ENCODE measurements around the gene ADIG.
A peak's percentile ranks its signal among the peaks of the same experiment; 100 is the strongest.

ADIG gene

GRCh38 chr20:38545771-38546170 is 35.2 kb upstream of the ADIG start:
- DNase-seq (ENCODE audit: low read depth in 2 of 2): no peak
- no peak overlapping the region for H3K4me3 ChIP-seq (replicated peaks in 1 of 2; ENCODE audit: low read depth in 2 of 2, low read length in 2 of 2)
- TF ChIP-seq, protein P1, sequence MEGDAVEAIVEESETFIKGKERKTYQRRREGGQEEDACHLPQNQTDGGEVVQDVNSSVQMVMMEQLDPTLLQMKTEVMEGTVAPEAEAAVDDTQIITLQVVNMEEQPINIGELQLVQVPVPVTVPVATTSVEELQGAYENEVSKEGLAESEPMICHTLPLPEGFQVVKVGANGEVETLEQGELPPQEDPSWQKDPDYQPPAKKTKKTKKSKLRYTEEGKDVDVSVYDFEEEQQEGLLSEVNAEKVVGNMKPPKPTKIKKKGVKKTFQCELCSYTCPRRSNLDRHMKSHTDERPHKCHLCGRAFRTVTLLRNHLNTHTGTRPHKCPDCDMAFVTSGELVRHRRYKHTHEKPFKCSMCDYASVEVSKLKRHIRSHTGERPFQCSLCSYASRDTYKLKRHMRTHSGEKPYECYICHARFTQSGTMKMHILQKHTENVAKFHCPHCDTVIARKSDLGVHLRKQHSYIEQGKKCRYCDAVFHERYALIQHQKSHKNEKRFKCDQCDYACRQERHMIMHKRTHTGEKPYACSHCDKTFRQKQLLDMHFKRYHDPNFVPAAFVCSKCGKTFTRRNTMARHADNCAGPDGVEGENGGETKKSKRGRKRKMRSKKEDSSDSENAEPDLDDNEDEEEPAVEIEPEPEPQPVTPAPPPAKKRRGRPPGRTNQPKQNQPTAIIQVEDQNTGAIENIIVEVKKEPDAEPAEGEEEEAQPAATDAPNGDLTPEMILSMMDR (IDR thresholded peaks at IDR 0.05; ENCODE audit: low read depth, low read length): no peak

DNA sequence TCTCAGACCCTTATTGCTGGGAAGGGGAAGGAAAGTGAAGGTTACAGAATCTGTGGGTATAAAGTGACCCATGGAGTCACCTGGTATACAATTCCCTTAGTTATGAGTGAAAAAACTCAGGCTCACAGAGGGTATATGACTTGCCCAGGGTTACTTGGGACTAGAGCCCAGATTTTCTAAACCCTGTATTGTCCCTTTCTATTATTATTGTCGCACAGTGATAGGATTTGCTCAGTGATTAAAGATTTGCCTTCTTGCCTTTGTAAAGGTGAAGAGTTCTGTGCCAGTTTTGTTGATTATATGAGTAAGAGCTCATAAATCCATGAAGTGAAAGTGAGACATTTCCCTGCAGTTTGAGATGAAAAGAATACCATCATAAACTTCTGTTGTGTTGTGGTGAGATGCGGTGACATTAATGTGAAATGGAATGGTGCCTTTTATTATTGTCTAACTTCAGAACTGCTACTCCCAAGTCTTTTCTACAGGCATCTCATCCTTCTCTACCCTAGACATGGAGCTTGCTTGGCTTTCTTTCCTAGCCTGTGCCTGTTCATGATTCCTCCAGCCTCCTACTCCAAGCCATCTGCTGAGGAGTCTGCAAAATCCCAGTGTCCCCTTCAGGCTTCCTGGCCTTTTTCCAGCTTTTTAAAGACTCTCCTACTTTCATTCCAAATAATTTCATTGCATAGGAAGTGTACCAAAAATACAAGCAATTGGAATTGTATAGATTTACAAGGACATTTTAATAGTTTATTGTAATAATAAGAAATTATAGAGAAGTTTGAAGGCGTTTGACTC is 33.5 kb upstream of the ADIG start:
- TF ChIP-seq, protein P1 (IDR thresholded peaks at IDR 0.05; ENCODE audit: low read depth, low read length): no peak
- no peak for DNase-seq (ENCODE audit: low read depth in 2 of 2)
- H3K4me3 ChIP-seq (replicated peaks in 1 of 2; ENCODE audit: low read depth in 2 of 2, low read length in 2 of 2): no peak overlapping the region

- DNase-seq (ENCODE audit: low read depth in 2 of 2): no peak
- no peak overlapping the region for H3K4me3 ChIP-seq (replicated peaks in 1 of 2; ENCODE audit: low read depth in 2 of 2, low read length in 2 of 2)
- TF ChIP-seq, protein P1 (IDR thresholded peaks at IDR 0.05; ENCODE audit: low read depth, low read length): no peak
Measured at GRCh38 chr20:38548356-38549083, 32.5 kb upstream of the ADIG start.

- H3K4me3 ChIP-seq (replicated peaks in 1 of 2; ENCODE audit: low read depth in 2 of 2, low read length in 2 of 2): no peak overlapping the region
- TF ChIP-seq, protein P1 (IDR thresholded peaks at IDR 0.05; ENCODE audit: low read depth, low read length): peak; percentile 20
- DNase-seq (ENCODE audit: low read depth in 2 of 2): no peak
Measured at GRCh38 chr20:38550274-38550673, 30.7 kb upstream of the ADIG start.

DNA sequence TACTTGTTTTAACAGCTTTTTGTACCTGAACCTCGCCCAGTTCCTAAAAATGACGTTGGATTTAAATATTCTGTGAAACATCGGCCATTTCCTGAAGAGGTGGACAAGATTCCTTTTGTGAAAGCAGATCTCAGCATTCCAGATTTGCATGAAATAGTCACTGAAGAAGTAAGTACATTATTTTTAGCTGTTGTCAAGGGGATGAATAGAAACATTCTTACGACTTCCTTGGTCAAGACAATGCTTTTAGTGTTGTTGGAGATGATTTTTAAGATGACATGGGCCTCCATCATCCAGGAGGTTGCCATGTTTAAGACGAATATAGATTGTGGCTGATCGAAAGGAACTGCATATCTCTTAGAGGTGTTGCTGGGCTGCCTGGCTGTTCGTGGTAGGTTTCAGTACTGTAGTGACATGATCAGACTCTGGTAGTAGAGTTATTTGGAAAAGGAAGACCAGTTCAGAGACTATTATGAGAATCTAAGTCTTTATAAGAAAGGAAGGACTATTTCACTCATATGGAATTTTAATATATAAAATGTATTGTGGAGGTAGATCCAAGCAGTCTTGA is 29.9 kb upstream of the ADIG start:
- peak in 1 of 2 donors; percentile 25 for DNase-seq (ENCODE audit: low read depth in 2 of 2)
- TF ChIP-seq, protein P1 (IDR thresholded peaks at IDR 0.05; ENCODE audit: low read depth, low read length): no peak
- no peak overlapping the region for H3K4me3 ChIP-seq (replicated peaks in 1 of 2; ENCODE audit: low read depth in 2 of 2, low read length in 2 of 2)

DNA sequence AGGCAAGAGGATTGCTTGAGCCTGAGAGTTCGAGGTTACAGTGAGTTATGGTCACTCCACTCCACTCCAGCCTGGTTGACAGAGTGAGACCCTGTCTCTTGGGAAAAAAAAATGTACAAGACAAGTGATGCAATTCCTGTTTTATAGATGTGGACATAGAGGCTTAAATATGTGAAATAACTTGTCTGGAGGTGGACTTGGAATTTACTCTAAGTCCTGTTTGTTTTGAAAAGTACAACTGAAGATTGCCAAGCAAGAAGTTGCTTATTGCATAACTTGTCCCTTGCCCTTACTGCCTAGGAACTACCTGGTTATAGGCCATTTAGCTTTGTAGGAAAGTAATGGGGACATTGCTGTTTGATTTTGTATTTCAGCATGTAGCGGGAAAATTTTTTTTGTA is 26.0 kb upstream of the ADIG start:
- TF ChIP-seq, protein P1 (IDR thresholded peaks at IDR 0.05; ENCODE audit: low read depth, low read length): no peak
- DNase-seq (ENCODE audit: low read depth in 2 of 2): no peak
- H3K4me3 ChIP-seq (replicated peaks in 1 of 2; ENCODE audit: low read depth in 2 of 2, low read length in 2 of 2): no peak overlapping the region

Measured in cardiac fibroblast (primary cell).